GM18511 (cell line): ENCODE results near the gene COG7.
"Not testable (repeated sequence)": the region's sequence is repeated elsewhere in the genome, so short reads cannot be mapped to it uniquely, and the experiment has no call there.

ENCODE experiments used
- ATAC-seq: cut with Tn5 transposase; IDR thresholded peaks from one replicate; pipeline ENCODE4 v1.9.1; 2021; ENCODE audit warnings: mild to moderate bottlenecking, moderate library complexity; ENCODE audit not compliant: unreplicated experiment

COG7 gene

GRCh38 chr16:23388786-23389185, 64.2 kb downstream of the COG7 start:
- ATAC-seq, result no peak

- ATAC-seq, result no peak
Observed at GRCh38 chr16:23387666-23388065, 65.3 kb downstream of the COG7 start.

- no peak for ATAC-seq
Observed at GRCh38 chr16:23385441-23385840, 67.5 kb downstream of the COG7 start.

- ATAC-seq, result no peak
Observed at GRCh38 chr16:23384878-23385277, 68.1 kb downstream of the COG7 start.

- no peak for ATAC-seq
Observed at GRCh38 chr16:23383881-23384280, 69.1 kb downstream of the COG7 start.

- ATAC-seq, result no peak
Observed at GRCh38 chr16:23382279-23382678, 70.7 kb downstream of the COG7 start.

- ATAC-seq, result not testable (repeated sequence)
Observed at GRCh38 chr16:23381702-23382101, 71.3 kb downstream of the COG7 start.

GRCh38 chr16:23380501-23380951, 72.5 kb downstream of the COG7 start:
- ATAC-seq, result no peak

- ATAC-seq, result no peak
Observed at GRCh38 chr16:23379707-23380106, 73.3 kb downstream of the COG7 start.

GRCh38 chr16:23378921-23379320, 74.1 kb downstream of the COG7 start:
- ATAC-seq, result no peak

GRCh38 chr16:23378256-23378655, 74.7 kb downstream of the COG7 start:
- no peak for ATAC-seq

- no peak for ATAC-seq
Observed at GRCh38 chr16:23377071-23377931, 75.7 kb downstream of the COG7 start.

GRCh38 chr16:23375643-23376042, 77.3 kb downstream of the COG7 start:
- no peak for ATAC-seq

- ATAC-seq, result no peak
Observed at GRCh38 chr16:23374721-23375510, 78.1 kb downstream of the COG7 start.

- no peak for ATAC-seq
Observed at GRCh38 chr16:23373436-23374219, 79.4 kb downstream of the COG7 start.

GRCh38 chr16:23371368-23371767, 81.6 kb downstream of the COG7 start:
- no peak for ATAC-seq

GRCh38 chr16:23369416-23369815, 83.6 kb downstream of the COG7 start:
- ATAC-seq, result no peak

GRCh38 chr16:23368469-23368868, 84.5 kb downstream of the COG7 start:
- ATAC-seq, result no peak

- ATAC-seq, result no peak
Observed at GRCh38 chr16:23367988-23368387, 85.0 kb downstream of the COG7 start.

- no peak for ATAC-seq
Observed at GRCh38 chr16:23367564-23367963, 85.4 kb downstream of the COG7 start.

- ATAC-seq, result not testable (repeated sequence)
Observed at GRCh38 chr16:23366341-23366740, 86.6 kb downstream of the COG7 start.
